NT2/D1 (cell line): Measurements from ENCODE around the gene AMBRA1.

Experiments
- YY1 ChIP-seq: IDR thresholded peaks from 2 replicates; pipeline ENCODE4 v1.6.1; 2011; ENCODE audit not compliant: insufficient read length, insufficient read depth
- ZNF274 ChIP-seq: IDR thresholded peaks from 2 replicates; pipeline ENCODE4 v1.6.1; 2011; ENCODE audit warnings: mild to moderate bottlenecking, low read depth, low read length

DNA sequence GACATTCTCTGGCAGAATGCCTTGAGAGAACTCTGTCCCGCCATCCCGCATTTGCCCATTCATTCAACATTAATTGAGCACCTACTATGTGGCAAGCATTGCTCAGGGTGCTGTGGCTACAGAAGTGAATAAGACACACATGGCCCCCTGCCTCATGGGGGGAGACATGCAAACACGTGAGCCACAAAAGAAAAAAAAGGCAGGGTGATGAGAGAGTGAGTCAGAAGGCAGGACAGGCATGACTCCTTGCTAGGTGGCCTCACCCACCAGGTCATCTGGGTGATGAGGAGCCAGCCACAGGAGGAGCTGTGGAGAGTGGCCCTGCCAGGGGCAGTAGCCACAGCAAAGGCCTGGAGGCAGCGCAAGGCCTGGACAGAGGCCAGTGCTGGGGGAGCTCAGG, 207.1 kb downstream of the AMBRA1 start:
- TF ChIP-seq ZNF274 (no peak), YY1 (no peak)
